Activated CD8-positive, alpha-beta memory T cell treated with anti-CD3 and anti-CD28 coated beads for 36 hours (primary cell): ENCODE results near the gene CFC1B. TPM values are rescaled to one million over a fixed set of nuclear protein-coding genes. Genes with fewer than 3 reads are reported as not detected.
"Not testable (repeated sequence)": the region's sequence is repeated elsewhere in the genome, so short reads cannot be mapped to it uniquely, and the experiment has no call there.

Source experiments
- CTCF ChIA-PET: fragments of 350-600 bp; sonication (Branson Sonifier 250); formaldehyde crosslinking; loops from one replicate; lab custom pipeline; 2021; ENCODE audit warnings: antibody characterized with exemption; lab: Charles Lee
- POLR2A ChIA-PET: fragments of 350-600 bp; sonication (Branson Sonifier 250); formaldehyde crosslinking; loops from one replicate; lab custom pipeline; 2021; ENCODE audit warnings: antibody characterized with exemption; lab: Charles Lee
- total RNA-seq, 2 experiments: library from RNA; stranded (reverse); gene quantifications; one replicate each; pipeline ENCODE4 v1.2.3, GENCODE V29; 2021

Gene CFC1B
- total RNA-seq, 2 experiments from 2014 or later = not detected

DNA sequence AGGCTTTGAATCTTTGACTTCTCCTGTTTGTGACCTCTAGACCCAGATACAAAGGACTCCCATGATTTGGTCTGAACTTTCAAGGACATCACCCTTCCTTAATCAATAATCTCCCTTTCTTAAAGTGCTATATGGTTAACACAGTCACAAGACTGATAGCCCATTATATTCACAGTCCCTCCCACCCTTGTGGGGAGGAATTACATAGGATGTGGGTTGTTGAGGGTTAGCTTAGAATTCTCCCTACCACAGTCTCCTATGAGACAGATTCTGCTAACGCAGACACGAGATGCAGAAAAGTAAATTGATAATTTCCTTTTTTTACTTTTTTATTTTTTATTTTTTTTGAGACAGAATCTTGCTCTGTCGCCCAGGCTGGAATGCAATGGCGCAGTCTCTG lies 33.2 kb downstream of the CFC1B start:
- POLR2A ChIA-PET, CTCF ChIA-PET: not testable (repeated sequence)

DNA sequence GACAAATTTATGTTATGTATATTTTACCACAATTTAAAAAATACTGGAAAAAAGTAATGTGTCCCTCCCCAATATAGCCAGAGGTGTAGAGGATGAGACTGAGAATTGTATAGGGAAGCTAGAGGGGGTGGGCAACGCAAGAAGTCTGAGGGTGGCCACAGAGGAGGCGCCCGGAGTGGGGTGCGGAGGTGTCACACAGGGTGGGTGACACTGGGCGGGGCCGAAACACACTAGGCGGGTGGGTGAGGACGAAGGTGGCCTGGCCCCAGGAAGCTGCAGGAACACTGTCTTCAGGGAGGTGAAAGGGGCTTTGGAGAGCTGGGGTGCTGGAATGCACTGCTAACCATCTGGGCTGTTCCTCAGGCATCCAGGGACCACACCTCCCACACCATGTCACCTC lies 35.4 kb downstream of the CFC1B start:
- POLR2A ChIA-PET, CTCF ChIA-PET: not testable (repeated sequence)

DNA sequence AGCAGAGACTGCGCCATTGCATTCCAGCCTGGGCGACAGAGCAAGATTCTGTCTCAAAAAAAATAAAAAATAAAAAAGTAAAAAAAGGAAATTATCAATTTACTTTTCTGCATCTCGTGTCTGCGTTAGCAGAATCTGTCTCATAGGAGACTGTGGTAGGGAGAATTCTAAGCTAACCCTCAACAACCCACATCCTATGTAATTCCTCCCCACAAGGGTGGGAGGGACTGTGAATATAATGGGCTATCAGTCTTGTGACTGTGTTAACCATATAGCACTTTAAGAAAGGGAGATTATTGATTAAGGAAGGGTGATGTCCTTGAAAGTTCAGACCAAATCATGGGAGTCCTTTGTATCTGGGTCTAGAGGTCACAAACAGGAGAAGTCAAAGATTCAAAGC lies 45.1 kb downstream of the CFC1B start:
- CTCF ChIA-PET = not testable (repeated sequence)

DNA sequence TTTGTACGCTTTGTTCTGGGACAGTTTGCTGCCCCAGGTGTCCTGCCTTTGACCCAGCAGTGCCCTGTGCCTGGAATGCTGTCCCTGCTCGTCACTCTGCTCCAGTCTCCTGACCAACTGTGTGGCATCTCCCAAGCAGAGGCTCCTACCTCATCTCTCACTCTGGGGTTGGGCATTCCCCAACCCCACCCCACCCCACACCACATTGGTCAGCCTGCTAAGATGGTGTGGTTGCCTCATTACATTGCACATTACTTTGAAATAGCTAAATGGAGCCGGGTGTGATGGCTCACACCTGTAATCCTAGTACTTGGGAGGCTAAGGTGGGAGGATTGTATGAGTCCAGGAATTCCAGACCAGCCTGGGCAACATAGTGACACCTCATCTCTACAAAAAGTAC lies 50.9 kb downstream of the CFC1B start:
- POLR2A ChIA-PET, CTCF ChIA-PET: not testable (repeated sequence)

More for the DNA sequence above, 45.1 kb downstream of the CFC1B start:
- POLR2A ChIA-PET = not testable (repeated sequence)

DNA sequence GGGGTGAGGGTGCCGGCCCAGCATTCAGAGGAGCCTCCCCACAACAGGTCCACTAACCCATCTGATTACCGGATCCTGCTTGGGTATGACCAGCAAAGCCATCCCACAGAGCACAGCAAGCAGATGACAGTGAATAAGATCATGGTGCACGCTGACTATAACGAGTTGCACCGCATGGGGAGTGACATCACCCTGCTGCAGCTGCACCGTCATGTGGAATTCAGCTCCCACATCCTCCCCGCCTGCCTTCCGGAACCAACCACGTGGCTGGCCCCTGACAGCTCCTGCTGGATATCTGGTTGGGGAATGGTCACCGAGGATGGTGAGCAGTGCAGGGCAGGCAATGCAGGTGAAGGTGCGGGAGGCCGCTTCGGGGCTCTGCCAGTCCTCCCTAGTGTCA lies 53.2 kb downstream of the CFC1B start:
- POLR2A ChIA-PET, CTCF ChIA-PET: not testable (repeated sequence)

DNA sequence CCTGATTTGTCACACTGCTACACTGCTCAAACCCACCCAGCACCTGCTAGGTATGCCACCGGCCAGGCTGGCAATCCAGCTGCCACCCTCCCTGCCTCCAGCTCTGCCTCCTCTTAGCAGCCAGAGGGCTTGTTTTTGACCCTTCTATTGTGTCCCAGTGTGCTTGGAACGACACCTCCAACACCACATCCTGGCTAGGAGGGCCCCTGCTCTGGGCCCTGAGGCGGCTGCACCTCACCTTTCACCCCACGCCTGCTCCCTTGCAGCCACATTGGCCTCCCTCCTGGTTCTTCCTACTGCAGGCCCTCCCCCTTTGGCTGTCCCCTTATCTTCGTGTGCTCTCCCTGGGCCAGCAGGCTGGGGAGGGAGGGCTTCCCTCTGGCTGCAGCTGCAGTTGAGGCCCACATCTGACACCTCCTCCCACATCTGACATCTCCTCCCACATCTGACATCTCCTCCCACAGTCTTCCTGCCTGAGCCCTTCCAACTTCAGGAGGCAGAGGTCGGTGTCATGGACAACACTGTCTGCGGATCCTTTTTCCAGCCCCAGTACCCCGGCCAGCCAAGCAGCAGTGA lies 55.3 kb downstream of the CFC1B start:
- CTCF ChIA-PET, POLR2A ChIA-PET: not testable (repeated sequence)

DNA sequence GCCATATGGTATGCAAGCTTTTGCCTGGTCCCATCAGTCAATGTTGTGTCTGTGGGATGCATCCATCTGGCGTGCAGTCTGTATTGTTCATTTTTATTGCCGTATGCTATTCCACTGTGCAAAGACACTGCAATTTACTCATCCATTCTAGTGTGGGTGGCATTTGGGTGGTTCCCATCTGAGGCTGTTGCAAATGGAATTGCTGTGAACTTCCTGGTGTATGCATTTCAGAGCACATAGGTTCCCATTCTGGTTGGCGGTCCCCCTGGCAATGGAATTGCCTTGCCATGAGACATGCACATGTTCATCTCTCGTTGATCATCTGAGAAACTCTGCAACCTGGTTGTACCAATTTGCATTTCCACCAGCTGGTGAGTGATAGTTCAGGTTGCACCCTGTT lies 56.5 kb downstream of the CFC1B start:
- CTCF ChIA-PET = not testable (repeated sequence)

More for the DNA sequence above, 56.5 kb downstream of the CFC1B start:
- POLR2A ChIA-PET = not testable (repeated sequence)

Other genes with a start within 250 kb of the CFC1B start
- gene IMP4, start 178.3 kb upstream of the CFC1B start, total RNA-seq = 100 to 1,000 TPM; 238 to 240 TPM
- 10 to 100 TPM; 51.8 to 54.3 TPM for gene PTPN18, start 165.2 kb upstream of the CFC1B start, total RNA-seq
- not detected for gene POTEI, start 11.9 kb upstream of the CFC1B start, total RNA-seq
- gene CFC1, start 78.4 kb downstream of the CFC1B start, total RNA-seq = not detected
- gene POTEJ, start 90.2 kb downstream of the CFC1B start, total RNA-seq = not detected
- gene GPR148, start 207.8 kb downstream of the CFC1B start, total RNA-seq = not detected
- gene AMER3, start 234.3 kb downstream of the CFC1B start, total RNA-seq = not detected